Measurements from ENCODE around the gene PDE4D.

PDE4D gene

DNA sequence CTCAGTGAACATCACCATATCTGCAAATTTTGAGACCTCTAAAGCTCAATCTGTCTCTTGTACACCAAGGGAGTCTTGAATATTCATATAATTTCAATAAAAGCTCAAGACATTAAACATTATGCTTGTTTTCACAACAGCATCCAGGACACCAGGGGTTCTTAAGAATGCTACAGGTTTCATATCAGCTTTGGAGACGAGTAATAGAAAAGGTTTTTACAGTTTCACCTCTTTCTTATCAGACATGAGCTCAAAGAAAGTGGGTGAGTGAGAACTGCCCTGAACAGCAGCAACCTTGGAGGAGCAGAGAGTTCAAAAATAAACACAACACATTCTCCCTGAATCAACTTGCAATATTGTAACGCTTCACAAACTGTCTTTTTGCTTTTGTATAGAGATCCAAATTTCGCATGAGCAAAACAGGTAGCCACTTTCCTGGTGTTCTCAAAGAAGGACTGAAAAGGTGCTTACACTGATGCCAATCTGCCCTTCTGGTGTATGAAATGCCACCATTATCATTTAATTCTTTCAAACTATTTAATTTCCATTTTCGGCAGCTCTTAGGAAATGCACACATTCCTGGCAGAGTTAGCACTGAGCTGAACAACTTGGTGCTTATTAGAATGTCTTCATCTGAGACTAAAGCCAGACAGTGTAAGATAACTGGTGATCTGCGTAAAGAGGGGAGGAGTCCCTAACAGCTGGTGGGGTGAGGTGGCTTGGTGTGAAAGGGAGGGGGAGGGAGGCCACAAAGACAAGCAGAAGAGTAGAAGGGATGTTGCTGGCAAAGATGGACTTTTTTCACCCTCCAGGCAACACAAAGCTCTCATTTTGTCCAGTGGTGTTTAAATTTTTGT lies 535.3 kb downstream of the PDE4D start:
- H3K4me3 ChIP-seq (ENCODE audit: low read depth, low read length) = no peak overlapping the region
- H3K27me3 ChIP-seq (ENCODE audit: control insufficient read depth, insufficient read depth, low read length) = no peaks in the 10 kb centered on the region
- H3K4me1 ChIP-seq (ENCODE audit: control insufficient read depth, insufficient read depth, low read length) = peaks cover 20% of the 10 kb centered on the region
- no peaks in the 10 kb centered on the region for H3K36me3 ChIP-seq (ENCODE audit: control insufficient read depth, insufficient read depth, low read length)
- no peaks in the 10 kb centered on the region for H3K9me3 ChIP-seq (ENCODE audit: control insufficient read depth, insufficient read depth, low read length)
- no peak overlapping the region for H3K9ac ChIP-seq (ENCODE audit: low read depth, low read length)

DNA sequence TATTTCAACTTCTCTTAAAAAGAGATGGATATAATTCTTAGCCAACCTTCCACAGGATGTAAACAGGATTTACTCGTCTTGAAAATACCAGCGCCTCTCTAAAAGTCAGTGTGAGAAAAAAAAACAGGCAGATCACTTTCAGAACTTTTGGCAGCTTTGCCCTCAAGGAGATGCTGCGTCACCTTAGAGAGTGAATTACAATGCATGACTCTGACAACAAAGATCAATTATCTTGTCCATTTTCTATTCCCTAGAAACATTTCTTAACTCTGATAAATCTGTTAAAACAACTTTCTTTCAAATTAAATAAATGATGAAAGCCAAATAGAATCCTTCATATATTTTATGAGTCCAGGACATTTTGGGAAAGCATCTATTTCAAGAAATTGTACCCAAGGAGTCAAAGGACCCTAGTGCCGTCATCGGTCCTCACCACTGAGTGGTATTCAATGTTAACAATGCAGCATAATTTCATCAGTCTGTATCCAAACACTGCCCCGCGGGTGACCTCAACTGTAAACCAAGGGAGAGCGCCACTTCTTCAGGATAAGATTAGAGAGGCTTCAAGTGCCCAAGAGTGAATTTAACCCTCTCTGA lies 536.0 kb downstream of the PDE4D start:
- H3K27me3 ChIP-seq (ENCODE audit: control insufficient read depth, insufficient read depth, low read length) = no peaks in the 10 kb centered on the region
- no peak overlapping the region for H3K9ac ChIP-seq (ENCODE audit: low read depth, low read length)
- no peak overlapping the region for H3K4me3 ChIP-seq (ENCODE audit: low read depth, low read length)
- H3K36me3 ChIP-seq (ENCODE audit: control insufficient read depth, insufficient read depth, low read length) = no peaks in the 10 kb centered on the region
- H3K9me3 ChIP-seq (ENCODE audit: control insufficient read depth, insufficient read depth, low read length) = no peaks in the 10 kb centered on the region
- H3K4me1 ChIP-seq (ENCODE audit: control insufficient read depth, insufficient read depth, low read length) = peaks cover 20% of the 10 kb centered on the region

DNA sequence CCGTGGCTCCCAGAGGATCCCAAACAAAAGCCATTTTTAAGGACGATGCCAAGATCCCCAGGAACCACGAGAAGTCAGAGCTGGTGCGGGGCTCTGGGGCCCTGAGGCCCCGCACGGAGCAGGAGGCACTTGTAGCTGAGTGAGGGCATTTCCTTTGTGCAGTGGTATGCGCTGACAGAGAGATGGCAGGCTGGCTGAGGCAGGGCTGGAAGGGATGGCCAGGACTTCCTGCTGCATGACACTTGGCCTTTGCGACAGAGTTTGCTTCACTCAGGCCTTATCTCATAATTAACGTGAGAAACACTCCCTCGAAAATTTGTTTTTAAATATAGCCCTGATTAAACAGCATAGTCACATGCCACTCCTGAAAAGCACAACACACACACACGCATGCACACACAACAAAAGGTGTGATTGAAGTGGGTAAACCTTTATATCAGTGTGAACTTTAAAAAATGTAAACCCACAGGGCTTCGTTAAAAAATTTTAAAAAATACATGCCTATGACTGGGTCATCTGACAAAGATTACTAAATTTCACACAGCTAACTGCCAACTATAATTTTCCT lies 536.6 kb downstream of the PDE4D start:
- Histone ChIP-seq H3K9ac (ENCODE audit: low read depth, low read length) (no peak overlapping the region), H3K9me3 (ENCODE audit: control insufficient read depth, insufficient read depth, low read length) (no peaks in the 10 kb centered on the region), H3K27me3 (ENCODE audit: control insufficient read depth, insufficient read depth, low read length) (no peaks in the 10 kb centered on the region), H3K36me3 (ENCODE audit: control insufficient read depth, insufficient read depth, low read length) (no peaks in the 10 kb centered on the region), H3K4me3 (ENCODE audit: low read depth, low read length) (no peak overlapping the region), H3K4me1 (ENCODE audit: control insufficient read depth, insufficient read depth, low read length) (peaks cover 20% of the 10 kb centered on the region)

GRCh38 chr5:59354811-59355210 lies 538.7 kb downstream of the PDE4D start:
- no peaks in the 10 kb centered on the region for H3K36me3 ChIP-seq (ENCODE audit: control insufficient read depth, insufficient read depth, low read length)
- H3K4me3 ChIP-seq (ENCODE audit: low read depth, low read length) = no peak overlapping the region
- H3K4me1 ChIP-seq (ENCODE audit: control insufficient read depth, insufficient read depth, low read length) = peaks cover 20% of the 10 kb centered on the region
- H3K9ac ChIP-seq (ENCODE audit: low read depth, low read length) = no peak overlapping the region
- H3K9me3 ChIP-seq (ENCODE audit: control insufficient read depth, insufficient read depth, low read length) = no peaks in the 10 kb centered on the region
- no peaks in the 10 kb centered on the region for H3K27me3 ChIP-seq (ENCODE audit: control insufficient read depth, insufficient read depth, low read length)

DNA sequence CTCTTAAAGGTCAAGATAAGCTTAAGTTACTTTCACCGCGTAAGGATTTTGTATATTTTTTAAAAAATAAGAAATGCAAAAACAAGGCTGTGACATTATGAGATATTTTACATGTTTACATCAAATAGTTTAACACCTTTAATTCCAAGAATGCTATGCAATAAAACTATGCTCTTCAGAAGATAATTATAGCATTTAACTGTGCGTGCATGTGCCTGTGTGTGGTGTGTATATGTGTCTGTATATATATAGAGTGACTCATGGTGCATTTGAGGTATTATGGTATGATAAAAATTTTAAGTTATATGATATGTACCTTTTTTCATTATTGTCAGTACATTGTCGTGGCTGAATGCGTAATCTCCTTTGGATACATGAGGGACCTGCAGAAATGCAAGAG lies 539.3 kb downstream of the PDE4D start:
- Histone ChIP-seq H3K36me3 (ENCODE audit: control insufficient read depth, insufficient read depth, low read length) (no peaks in the 10 kb centered on the region), H3K4me1 (ENCODE audit: control insufficient read depth, insufficient read depth, low read length) (peaks cover 20% of the 10 kb centered on the region), H3K27me3 (ENCODE audit: control insufficient read depth, insufficient read depth, low read length) (no peaks in the 10 kb centered on the region)

DNA sequence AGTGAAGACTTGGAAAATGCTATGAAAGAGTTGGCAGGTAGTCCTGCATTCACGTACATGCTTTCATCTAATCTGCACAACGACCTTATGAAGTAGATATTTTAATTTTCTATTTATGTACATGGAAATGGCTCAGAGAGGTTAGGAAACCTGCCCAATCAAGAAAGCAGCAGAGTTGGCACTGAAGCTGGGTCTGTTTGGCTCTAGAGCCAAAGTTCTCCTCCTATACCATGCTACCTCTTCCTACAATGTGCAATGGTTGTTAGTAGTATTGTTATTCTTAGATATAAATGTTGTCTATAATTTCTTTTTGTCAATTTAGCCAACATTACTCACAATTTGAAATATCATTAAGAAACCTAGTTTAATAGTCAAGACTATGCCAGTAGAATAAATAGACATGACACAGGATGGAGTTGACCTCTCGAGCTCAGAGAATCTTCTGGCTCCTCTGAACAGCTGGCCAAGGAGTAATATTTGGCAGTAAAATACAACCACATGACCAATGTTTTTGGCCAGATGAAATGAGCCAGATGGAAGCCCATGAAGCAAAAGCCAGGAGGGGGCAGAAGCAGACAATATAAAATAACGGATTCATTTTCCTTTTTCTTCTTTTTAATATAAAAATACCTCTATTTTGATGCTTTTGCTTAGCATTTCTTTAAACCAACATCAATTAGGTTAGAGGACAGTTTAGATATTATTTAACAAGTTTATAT lies 542.3 kb downstream of the PDE4D start:
- Histone ChIP-seq H3K36me3 (ENCODE audit: control insufficient read depth, insufficient read depth, low read length) (no peaks in the 10 kb centered on the region), H3K9me3 (ENCODE audit: control insufficient read depth, insufficient read depth, low read length) (no peaks in the 10 kb centered on the region), H3K27me3 (ENCODE audit: control insufficient read depth, insufficient read depth, low read length) (no peaks in the 10 kb centered on the region), H3K4me3 (ENCODE audit: low read depth, low read length) (no peak overlapping the region), H3K9ac (ENCODE audit: low read depth, low read length) (no peak overlapping the region), H3K4me1 (ENCODE audit: control insufficient read depth, insufficient read depth, low read length) (peaks cover under 1% of the 10 kb centered on the region)

More for the DNA sequence above, 539.3 kb downstream of the PDE4D start:
- Histone ChIP-seq H3K4me3 (ENCODE audit: low read depth, low read length) (no peak overlapping the region), H3K9me3 (ENCODE audit: control insufficient read depth, insufficient read depth, low read length) (no peaks in the 10 kb centered on the region), H3K9ac (ENCODE audit: low read depth, low read length) (no peak overlapping the region)

DNA sequence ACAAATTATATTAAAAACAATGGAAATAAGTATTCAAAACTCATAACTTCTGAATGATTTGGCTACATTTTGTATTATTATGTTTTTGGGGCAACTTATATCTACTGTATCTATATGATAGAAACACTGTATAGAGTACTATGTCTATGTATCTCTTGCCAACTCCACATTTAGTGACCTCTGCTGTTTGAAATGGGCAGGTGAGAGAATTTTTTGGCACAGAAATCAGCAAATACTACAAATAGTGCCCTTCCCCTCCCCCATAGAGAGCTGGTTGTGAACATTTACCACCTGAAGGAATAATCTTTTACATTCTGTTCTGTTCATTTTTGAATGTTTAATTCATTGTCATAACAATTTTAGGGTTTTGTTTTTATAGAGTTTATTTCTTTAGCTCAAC lies 545.3 kb downstream of the PDE4D start:
- H3K9me3 ChIP-seq (ENCODE audit: control insufficient read depth, insufficient read depth, low read length) = no peaks in the 10 kb centered on the region
- H3K27me3 ChIP-seq (ENCODE audit: control insufficient read depth, insufficient read depth, low read length) = no peaks in the 10 kb centered on the region
- no peaks in the 10 kb centered on the region for H3K36me3 ChIP-seq (ENCODE audit: control insufficient read depth, insufficient read depth, low read length)
- no peak overlapping the region for H3K9ac ChIP-seq (ENCODE audit: low read depth, low read length)
- no peak overlapping the region for H3K4me3 ChIP-seq (ENCODE audit: low read depth, low read length)
- no peaks in the 10 kb centered on the region for H3K4me1 ChIP-seq (ENCODE audit: control insufficient read depth, insufficient read depth, low read length)

DNA sequence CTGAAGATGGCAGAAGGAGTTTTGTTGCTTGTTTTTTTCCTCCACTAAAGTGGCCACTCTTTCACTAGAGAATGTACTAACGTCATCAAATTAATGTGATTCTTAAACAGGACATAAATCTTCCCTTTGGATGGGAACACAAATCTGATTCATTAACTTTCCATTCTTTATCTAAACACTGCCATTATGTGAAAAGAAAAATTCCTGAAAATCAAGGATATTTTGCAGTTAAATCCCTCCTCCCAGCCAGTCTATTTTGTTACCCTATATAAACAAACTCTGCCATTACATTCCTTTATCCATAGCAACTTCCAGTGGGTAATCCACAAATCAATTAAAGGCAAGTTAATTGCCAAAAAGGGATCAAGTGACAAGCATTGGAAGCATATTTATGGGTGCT lies 546.5 kb downstream of the PDE4D start:
- Histone ChIP-seq H3K36me3 (ENCODE audit: control insufficient read depth, insufficient read depth, low read length) (no peaks in the 10 kb centered on the region), H3K4me1 (ENCODE audit: control insufficient read depth, insufficient read depth, low read length) (no peaks in the 10 kb centered on the region), H3K4me3 (ENCODE audit: low read depth, low read length) (no peak overlapping the region), H3K9ac (ENCODE audit: low read depth, low read length) (no peak overlapping the region), H3K27me3 (ENCODE audit: control insufficient read depth, insufficient read depth, low read length) (no peaks in the 10 kb centered on the region), H3K9me3 (ENCODE audit: control insufficient read depth, insufficient read depth, low read length) (no peaks in the 10 kb centered on the region)

DNA sequence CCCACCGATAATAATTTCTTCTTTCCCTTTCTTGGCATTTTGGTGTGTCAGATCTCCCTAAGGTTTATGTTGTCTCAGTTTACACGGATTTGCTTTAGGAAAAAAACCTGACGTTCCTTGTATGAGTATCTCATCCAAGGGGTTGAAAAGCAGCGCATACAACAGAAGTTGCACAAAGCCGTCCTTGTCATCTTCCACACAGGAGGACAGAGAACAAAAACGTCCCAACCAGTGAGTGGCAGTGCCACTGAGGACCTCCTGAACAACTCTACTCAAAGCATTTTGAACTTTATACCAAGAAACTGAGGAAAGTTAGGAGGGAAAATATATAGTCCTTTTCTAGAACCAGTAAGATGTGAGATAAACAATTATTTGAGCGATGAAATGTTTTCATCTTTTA lies 547.0 kb downstream of the PDE4D start:
- Histone ChIP-seq H3K9ac (ENCODE audit: low read depth, low read length) (no peak overlapping the region), H3K36me3 (ENCODE audit: control insufficient read depth, insufficient read depth, low read length) (no peaks in the 10 kb centered on the region), H3K27me3 (ENCODE audit: control insufficient read depth, insufficient read depth, low read length) (no peaks in the 10 kb centered on the region), H3K4me1 (ENCODE audit: control insufficient read depth, insufficient read depth, low read length) (no peaks in the 10 kb centered on the region), H3K4me3 (ENCODE audit: low read depth, low read length) (no peak overlapping the region), H3K9me3 (ENCODE audit: control insufficient read depth, insufficient read depth, low read length) (no peaks in the 10 kb centered on the region)

- Histone ChIP-seq H3K4me3 (ENCODE audit: low read depth, low read length) (no peak overlapping the region), H3K4me1 (ENCODE audit: control insufficient read depth, insufficient read depth, low read length) (no peaks in the 10 kb centered on the region), H3K9ac (ENCODE audit: low read depth, low read length) (no peak overlapping the region), H3K36me3 (ENCODE audit: control insufficient read depth, insufficient read depth, low read length) (no peaks in the 10 kb centered on the region), H3K27me3 (ENCODE audit: control insufficient read depth, insufficient read depth, low read length) (no peaks in the 10 kb centered on the region), H3K9me3 (ENCODE audit: control insufficient read depth, insufficient read depth, low read length) (no peaks in the 10 kb centered on the region)
These were observed 551.3 kb downstream of the PDE4D start for GRCh38 chr5:59342181-59342580.

DNA sequence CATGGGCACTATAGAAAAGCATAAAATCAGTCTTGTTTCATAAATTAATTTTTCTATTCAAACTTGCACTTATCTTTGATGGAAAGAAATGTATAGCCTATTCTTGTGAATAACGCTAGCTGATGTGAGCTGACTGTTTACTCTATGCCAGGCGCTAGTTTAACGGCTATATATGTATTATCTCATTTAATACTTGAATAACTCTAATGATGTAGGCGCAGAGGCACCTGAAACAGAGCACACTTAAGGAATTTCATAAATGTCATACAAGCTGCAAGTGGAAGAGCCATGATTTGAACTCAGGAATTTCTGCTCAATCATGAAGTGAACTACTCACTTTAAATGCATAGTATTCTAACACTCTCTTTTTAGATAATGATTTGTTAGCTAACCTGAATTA lies 551.8 kb downstream of the PDE4D start:
- Histone ChIP-seq H3K9ac (ENCODE audit: low read depth, low read length) (no peak overlapping the region), H3K4me3 (ENCODE audit: low read depth, low read length) (no peak overlapping the region), H3K27me3 (ENCODE audit: control insufficient read depth, insufficient read depth, low read length) (no peaks in the 10 kb centered on the region), H3K9me3 (ENCODE audit: control insufficient read depth, insufficient read depth, low read length) (no peaks in the 10 kb centered on the region), H3K4me1 (ENCODE audit: control insufficient read depth, insufficient read depth, low read length) (no peaks in the 10 kb centered on the region), H3K36me3 (ENCODE audit: control insufficient read depth, insufficient read depth, low read length) (no peaks in the 10 kb centered on the region)
